Activated CD8-positive, alpha-beta memory T cell treated with anti-CD3 and anti-CD28 coated beads for 36 hours (primary cell): ENCODE data around the gene EPC2. TPM values are rescaled to one million over a fixed set of nuclear protein-coding genes. Genes with fewer than 3 reads are reported as not detected.
"Not testable (repeated sequence)": the region's sequence is repeated elsewhere in the genome, so short reads cannot be mapped to it uniquely, and the experiment has no call there.

Experiments
- CTCF ChIA-PET: fragments of 350-600 bp; sonication (Branson Sonifier 250); formaldehyde crosslinking; loops from one replicate; lab custom pipeline; 2021; ENCODE audit warnings: antibody characterized with exemption; lab: Charles Lee
- POLR2A ChIA-PET: fragments of 350-600 bp; sonication (Branson Sonifier 250); formaldehyde crosslinking; loops from one replicate; lab custom pipeline; 2021; ENCODE audit warnings: antibody characterized with exemption; lab: Charles Lee
- total RNA-seq, 2 experiments: library from RNA; stranded (reverse); gene quantifications; one replicate each; pipeline ENCODE4 v1.2.3, GENCODE V29; 2021

EPC2 gene
- total RNA-seq, 2 experiments from 2014 or later: 20.6 to 22.7 TPM

DNA sequence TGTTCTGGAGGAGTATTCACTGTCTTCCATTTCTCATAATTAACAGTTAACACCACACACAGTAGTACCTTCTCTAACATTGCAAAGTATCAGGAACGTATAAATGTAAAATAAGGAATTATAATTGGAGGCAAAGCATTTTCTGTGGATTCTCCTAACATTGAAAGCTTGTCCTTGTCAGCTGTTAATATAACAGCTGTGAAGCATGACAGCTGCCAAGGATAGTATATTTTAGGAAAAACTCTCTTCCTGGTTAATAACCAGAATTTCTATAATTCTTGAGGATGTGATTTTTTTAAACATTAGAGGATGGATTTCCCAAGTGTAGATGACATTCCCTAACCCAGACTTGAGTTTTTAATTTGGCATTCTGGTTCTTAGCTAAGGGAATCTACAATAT lies 110.3 kb downstream of the EPC2 start:
- CTCF ChIA-PET: no interaction called here
- POLR2A ChIA-PET: no interaction called here

DNA sequence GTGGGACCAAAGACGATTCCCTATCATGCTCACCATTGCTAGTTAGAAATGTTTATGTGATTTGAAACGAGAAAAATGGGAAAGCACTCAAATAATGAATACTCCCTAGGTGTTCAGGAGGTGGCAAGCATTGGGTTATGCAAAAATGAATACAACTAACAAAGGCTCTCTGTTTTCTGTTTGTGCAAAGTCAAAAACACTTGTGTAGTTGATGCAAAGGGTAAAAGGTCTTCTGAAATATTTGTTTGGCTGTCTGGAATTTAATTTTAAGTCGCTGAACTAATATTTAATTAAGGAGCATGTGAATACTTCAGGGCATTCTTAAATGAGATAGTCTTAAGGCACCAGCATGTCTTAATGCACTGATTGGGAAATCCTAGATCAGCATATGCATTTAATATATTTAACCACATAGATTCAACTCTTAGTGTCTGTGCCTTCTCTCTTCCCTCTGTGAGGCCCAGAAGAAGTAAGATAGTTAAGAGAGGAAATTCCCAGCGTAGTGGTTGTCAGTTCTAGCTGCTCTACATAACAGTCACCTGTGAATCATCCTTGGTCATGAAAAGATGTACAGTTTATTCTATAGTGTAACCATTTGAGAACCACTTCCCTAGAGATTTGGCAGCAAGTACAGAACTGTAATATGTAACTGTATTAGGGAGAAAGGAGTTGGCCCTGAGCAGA lies 111.9 kb downstream of the EPC2 start:
- POLR2A ChIA-PET: no interaction called here
- CTCF ChIA-PET: no interaction called here

DNA sequence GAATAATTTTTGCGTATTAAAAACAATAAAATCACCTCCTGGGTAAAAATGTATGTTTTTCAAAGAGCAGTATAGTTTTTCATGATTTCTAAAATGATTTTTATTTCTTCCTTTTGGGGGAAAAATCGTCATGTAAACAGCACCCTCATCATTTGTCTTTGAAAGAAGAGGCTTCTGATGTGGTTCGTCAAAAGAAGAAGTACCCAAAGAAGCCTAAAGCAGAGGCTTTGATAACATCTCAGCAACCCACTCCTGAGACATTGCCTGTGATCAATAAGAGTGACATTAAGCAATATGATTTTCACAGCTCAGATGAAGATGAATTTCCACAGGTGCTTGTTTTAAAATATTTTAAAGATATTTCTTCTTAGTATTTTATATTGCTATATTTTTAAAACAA lies 120.3 kb downstream of the EPC2 start:
- POLR2A ChIA-PET: no interaction called here

DNA sequence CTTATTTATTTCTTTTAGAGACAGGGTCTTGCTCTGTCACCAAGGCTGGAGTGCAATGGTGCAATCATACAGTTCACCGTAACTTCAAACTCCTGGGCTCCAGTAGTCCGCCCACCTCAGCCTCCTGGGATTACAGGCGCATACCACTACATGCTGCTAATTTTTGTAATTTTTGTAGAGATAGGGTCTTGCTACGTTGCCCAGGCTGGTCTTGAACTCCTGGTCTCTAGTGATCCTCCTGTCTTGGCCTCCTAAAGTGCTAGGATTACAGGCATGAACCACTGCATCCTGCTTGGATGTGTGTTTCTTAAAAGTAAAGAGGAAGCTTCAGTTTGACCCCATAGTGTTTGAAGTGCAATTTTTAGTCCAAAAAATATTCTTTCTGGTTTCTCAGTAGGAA lies 125.5 kb downstream of the EPC2 start:
- ChIA-PET POLR2A (no interaction called here), CTCF (no interaction called here)

More for the DNA sequence above, 120.3 kb downstream of the EPC2 start:
- CTCF ChIA-PET: no interaction called here

DNA sequence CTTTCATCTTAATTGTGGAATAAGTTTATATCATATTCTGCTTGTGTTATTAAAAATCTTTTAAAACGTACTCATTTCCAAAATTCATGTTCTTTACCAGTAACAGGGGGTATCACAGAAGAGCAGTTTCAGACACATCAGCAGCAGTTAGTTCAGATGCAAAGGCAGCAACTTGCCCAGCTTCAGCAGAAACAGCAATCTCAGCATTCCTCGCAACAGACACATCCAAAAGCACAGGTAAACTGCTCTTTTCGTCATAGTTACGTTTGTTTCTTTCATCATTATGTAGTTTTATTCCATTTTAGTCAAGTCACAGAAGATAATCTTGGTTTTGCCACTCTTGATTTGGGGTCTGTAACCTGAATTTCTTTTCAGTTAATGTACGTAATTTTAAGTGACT lies 137.0 kb downstream of the EPC2 start:
- CTCF ChIA-PET: no interaction called here
- POLR2A ChIA-PET: no interaction called here

DNA sequence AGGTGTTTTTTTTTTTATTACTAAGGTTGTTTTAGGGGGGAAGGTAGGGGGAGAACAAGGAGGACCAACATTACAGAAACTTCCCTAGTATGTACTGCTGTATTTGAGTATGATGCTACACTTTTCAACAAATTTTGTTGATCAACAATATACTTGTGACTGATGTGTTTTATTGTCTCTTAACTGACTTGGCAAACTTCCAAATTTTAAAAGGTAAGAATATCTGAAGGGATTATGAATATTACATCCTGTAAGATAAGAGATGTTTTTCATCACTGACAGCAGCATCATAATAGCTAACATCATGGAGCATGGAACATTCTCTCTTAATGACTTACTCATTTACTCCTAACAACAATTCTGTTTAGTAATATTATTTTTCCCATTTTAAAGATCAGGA lies 144.5 kb downstream of the EPC2 start:
- POLR2A ChIA-PET: no interaction called here
- CTCF ChIA-PET: no interaction called here

DNA sequence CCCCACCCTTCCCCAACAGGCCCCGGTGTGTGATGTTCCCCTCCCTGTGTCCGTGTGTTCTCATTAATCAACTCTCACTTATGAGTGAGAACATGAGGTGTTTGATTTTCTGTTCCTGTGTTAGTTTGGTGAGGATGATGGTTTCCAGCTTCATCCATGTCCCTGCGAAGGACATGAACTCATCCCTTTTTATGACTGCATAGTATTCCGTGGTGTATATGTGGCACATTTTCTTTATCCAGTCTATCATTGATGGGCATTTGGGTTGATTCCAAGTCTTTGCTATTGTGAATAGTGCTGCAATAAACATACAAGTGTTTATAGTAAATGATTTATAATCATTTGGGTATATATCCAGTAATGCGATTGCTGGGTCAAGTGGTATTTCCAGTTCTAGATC lies 145.6 kb downstream of the EPC2 start:
- POLR2A ChIA-PET, CTCF ChIA-PET: not testable (repeated sequence)

DNA sequence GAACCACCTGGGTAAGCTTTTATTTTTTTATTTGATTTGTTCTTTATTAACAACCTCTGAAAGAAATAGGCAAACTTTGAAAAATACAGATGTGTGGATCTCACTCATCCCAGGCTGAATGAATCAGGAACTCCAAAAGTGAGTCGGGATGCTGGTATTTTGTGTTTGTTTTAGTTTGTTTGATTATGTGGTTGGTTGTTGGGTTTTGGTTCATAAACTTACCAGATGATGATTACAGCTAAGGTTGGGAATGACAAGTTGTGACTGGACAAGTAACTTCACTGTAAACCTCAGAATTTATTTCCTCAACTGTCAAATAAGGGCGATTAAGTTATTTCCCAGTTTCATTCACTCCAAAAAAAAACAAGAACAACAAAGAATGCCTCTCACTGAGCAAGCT lies 150.0 kb downstream of the EPC2 start:
- ChIA-PET POLR2A (no interaction called here), CTCF (no interaction called here)

DNA sequence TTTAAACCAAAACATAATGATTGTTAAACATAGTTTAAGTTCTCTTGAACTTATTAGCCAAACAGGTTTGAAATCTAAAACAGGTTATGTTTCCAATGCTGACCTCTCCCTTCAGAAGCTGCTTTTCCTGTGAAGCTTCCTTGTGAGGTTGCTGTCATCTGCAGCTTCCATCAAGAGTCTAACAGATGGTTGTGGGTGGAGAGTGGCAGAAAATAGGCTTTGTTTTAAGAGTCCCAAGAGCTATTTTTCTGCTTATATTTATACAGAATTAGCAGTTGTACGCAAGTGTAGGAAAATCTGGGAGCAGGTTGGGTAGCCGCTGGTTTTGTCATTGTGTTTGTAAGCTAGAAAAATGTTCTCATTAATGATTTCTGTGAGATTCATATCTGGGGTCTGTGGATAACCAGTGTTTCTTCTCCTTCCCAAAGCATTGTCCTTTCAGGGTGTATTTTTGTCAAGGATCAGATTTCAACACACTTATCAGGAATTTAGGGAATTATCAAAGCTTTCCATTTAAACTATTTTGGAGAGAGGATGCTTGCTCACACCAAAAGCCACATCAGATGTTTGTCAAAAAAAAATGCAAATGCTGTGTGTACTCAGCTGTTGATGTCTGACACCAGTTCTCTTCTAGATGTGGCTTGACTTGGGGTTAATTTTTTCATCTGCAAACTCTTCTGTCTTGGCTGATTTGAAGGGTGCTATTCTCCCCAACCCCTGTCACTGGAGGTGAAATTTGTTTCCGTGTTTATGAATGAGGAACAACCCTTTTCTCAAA lies 152.4 kb downstream of the EPC2 start:
- POLR2A ChIA-PET: no interaction called here
- CTCF ChIA-PET: no interaction called here

DNA sequence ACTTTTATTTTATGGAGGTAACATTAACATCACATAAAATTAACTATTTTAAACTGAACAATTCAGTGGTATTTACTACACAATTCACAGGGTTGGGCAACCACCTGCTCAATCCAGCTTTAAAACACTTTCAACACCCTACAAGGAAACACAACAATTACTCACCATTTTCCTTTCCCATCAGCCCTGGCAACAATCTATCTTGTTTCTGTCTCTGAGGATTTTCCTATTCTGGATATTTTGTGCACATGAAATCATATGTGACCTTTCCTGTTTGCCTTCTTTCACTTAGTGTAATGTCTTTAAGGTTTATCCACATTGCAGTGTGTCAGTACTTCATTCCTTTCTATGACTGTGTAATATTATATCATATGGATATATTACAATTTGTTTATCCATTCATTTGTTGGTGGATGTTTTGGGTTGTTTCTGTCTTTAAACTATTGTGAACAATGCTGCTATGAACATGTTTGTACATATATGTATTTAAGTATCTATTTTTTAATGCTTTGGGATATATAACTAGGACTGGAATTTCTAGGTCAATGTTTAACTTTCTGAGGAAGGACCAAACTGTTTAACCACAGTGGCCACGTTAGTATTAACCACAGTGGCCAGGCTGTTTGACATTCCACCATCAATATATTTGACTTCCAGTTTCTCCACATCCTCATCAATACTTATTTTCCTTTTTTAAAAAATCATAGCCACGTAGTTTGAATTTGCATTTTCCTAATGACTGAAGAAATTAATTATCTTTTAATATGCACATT lies 158.1 kb downstream of the EPC2 start:
- POLR2A ChIA-PET: no interaction called here
- CTCF ChIA-PET: interaction anchor here (0.6 kb wide), 1 partner anchor 179 kb away, joined by 3 read pairs; no protein-coding TSS in a partner anchor

DNA sequence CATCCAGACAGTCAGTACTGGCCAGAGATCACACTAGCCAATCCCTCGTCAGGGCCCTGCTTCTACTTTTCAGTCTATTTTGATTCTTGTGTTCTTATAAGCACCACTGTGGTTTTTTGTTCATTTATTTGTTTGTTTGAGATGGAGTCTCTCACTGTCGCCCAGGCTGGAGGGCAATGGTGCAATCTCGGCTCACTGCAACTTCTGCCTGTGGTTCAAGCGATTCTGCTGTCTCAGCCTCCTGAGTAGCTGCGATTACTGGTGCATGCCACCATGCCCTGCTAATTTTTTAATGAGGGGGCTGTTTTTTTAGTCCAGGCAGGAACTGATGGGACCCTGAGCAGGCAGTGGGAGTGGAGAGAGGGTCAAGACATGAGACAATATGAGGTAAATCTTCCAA lies 165.5 kb downstream of the EPC2 start:
- ChIA-PET CTCF (no interaction called here), POLR2A (no interaction called here)

DNA sequence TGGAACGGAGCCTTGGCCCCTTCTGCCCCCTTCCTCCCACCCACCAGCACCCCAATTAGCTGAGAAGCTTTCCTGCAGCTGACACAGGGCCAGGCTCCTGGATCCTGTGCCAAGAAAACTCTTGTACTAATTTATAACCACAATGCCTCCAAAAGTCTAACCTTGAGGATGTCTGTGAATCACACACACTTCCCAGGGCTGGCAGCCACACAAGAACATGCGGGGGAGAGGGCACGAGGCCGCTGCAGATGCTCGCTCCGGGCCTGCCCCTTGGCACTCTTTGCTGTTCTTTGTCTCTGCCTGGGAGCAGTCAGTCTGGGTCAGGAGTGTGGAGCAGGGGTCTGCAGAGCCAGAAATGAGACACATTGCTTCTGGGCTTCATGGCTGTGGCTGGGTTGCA lies 167.8 kb downstream of the EPC2 start:
- POLR2A ChIA-PET: no interaction called here

DNA sequence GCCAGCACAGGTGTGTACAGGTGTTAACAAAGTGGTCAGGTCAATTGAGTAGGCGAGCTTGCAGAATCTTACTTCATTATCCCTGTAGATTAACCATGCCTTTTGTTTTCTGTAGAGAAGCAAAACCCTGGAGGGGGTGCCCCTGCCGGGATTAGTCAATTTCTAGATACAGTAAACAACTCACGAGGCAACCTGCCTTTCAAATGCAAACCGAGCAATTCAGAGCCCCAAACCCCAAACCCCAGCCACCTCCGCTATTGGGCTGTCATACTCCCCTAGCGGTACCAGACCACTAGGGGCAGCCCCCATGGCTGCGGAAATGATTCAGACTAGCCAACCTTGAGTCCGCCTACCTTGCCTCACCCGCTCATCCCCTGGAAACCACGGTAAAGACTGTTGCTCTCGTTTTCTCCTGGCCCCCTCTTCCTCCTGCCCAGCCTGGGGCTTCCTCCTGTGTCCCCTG lies 169.1 kb downstream of the EPC2 start:
- CTCF ChIA-PET: no interaction called here
- POLR2A ChIA-PET: interaction anchor here (1.1 kb wide), 2 partner anchors 170 to 210 kb away, joined by 3 to 4 read pairs; no protein-coding TSS in a partner anchor

More for the DNA sequence above, 167.8 kb downstream of the EPC2 start:
- CTCF ChIA-PET: no interaction called here

DNA sequence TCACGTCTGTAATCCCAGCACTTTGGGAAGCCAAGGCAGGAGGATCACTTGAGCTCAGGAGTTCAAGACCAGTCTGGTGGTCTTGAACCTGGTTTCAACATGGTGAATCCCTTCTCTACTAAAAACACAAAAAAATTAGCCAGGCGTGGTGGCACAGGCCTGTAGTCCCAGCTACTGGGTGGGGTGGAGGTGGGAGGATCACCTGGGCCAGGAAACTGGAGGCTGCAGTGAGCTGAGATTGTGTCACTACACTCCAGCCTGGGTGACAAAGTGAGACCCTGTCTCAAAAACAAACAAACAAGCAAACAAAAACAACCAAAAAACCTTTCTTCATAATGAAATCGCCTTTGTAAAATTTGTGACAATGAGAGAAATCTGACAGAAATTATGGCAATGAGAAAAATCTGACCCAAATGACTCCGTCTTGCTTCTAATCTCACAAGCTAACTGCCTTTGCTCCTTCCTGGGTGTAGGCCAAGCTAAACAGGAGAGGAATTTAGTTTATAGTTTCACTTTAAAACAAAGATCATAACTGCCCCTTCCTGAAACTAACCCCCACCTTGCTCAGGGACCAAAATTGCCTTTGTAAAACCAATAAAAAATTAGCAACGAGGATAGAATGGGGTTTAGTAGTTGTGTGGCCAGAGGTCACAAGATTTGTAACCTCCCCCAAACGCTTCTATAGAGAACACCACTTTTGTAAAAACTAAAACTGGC lies 169.8 kb downstream of the EPC2 start:
- CTCF ChIA-PET: interaction anchor here (0.7 kb wide), 1 partner anchor 113 kb away, joined by 3 read pairs; no protein-coding TSS in a partner anchor
- POLR2A ChIA-PET: interaction anchor here (1.1 kb wide), 1 partner anchor 171 kb away, joined by 3 read pairs; no protein-coding TSS in a partner anchor

DNA sequence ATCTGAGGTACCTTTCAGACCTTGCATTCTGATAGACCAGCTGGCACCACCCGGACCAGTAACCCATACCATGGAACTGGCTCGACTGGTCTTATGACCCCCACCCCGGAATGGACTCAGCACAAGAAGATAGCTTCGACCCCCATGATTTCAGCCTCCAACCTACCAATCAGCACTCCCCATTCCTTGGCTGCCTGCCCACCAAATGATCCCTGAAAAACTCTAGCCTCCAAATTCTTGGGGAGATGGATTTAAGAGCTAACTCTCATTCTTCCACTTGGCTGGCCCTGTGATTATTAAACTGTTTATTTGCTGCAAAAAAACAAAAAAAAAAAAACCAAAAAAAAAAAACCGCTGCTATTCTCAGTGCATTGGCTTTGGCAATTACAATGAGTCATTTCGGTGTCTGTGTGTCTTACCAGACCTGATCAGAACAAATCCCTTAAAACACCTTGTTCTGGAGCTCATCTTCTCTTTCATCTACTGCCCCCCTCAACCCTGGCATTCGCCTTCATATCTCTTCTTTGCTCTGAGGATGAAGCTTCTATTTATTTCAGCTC lies 170.4 kb downstream of the EPC2 start:
- ChIA-PET CTCF (interaction anchor here (0.7 kb wide), 1 partner anchor 112 kb away, joined by 3 read pairs; no protein-coding TSS in a partner anchor), POLR2A (interaction anchor here (0.7 kb wide), 1 partner anchor 212 kb away, joined by 5 read pairs; no protein-coding TSS in a partner anchor)

DNA sequence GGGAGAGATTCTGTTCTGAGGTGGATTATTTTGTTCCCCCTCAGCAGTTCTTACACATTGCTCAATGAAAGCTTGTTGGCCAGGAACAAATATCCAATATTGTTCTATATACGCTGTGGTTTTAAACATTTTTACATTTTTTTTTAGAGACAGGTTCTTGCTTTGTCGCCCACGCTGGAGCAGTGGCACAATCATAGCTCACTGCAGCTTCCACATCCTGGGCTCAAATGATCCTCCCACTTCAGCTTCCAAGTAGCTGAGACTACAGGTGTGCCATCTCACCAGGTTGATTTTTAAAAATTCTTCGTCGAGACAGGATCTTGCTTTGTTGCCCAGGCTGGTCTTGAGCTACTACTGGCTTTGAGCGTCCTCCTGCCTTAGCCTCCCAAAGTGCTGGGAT lies 171.6 kb downstream of the EPC2 start:
- ChIA-PET POLR2A (no interaction called here), CTCF (no interaction called here)

DNA sequence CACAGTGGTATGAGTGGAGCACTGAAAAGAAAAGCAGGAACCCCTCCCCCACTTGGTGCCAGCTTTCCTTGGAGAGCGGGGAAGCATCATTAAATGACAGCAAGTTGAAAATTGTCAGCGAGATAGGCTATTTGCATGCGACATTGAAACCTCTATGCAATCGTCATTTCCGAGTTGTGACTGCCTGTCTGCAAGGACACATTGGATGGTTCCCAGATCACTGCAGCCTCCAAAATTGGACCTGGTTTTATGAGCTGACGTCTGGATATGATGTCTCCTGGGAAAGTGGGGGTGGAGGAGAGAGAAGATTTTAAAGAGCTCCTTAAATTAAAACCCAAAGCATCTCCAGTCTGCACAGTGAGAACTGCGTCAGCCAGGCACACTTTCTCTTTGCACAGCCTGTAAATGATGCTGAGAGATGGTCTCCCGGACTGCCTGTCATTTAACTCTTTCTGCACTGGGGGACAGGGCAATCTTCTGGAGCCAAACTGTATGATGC lies 172.7 kb downstream of the EPC2 start:
- ChIA-PET POLR2A (interaction anchor here (0.6 kb wide), 1 partner anchor 59 kb away, joined by 3 read pairs; no protein-coding TSS in a partner anchor), CTCF (interaction anchor here (1.0 kb wide), 1 partner anchor 15 kb away, joined by 3 read pairs; no protein-coding TSS in a partner anchor)

DNA sequence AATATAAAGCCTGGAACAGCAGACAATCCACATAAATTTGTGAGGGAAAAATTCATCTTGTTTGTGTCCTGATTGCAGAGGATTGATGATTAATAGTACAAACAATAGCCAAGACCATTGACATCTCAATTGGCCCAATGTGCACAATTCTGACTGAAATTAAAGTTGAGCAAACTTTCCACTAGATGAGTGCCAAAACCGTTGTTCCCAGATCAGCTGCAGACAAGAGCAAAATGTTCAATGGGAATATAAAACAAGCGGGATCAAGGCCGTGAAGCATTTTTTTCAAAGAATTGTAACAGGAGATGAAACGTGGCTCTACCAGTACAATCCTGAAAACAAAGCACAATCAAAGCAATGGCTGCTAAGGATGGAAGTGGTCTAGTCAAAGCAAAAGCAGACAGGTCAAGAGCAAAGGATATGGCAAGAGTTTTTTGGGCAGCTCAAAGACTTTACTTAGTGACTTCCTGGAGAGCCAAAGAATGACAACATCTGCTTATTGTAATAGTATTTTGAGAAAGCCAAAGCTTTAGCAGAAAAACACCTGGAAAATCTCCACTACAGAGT lies 174.6 kb downstream of the EPC2 start:
- CTCF ChIA-PET: no interaction called here
- POLR2A ChIA-PET: no interaction called here
